Keratinocyte (primary cell): ENCODE data around the gene HEXD. TPM values are rescaled to one million over a fixed set of nuclear protein-coding genes. Genes with fewer than 3 reads are reported as not detected.

Experiments used
- DNase-seq: peaks from one replicate; pipeline ENCODE4 v3.0.0-alpha.2; 2011; ENCODE audit warnings: low read depth, missing footprints, low spot score
- FAIRE-seq: peaks from 2 replicates; lab custom pipeline; 2011; peaks lifted over from hg19 to GRCh38; lab: Jason Lieb, UNC
- H2AFZ ChIP-seq: 2 replicates; pipeline ENCODE4 v1.6.0; 2012; ENCODE audit warnings: low read length, control low read depth, inconsistent platforms; ENCODE audit not compliant: control insufficient read depth
- H3K27ac ChIP-seq: 2 replicates; pipeline ENCODE4 v1.5.1; 2011; ENCODE audit warnings: low read length; ENCODE audit not compliant: control insufficient read depth, insufficient read depth
- H3K27me3 ChIP-seq: 3 replicates; pipeline ENCODE4 v1.6.0; 2011; ENCODE audit warnings: low read length; ENCODE audit not compliant: control insufficient read depth, insufficient read depth; ENCODE audit errors: extremely low read depth
- H3K36me3 ChIP-seq, 2 experiments: 2 replicates in 1 of 2; 3 replicates in 1 of 2; pipeline ENCODE4 v1.5.1; 2011; ENCODE audit warnings: low read length in 2 of 2, mild to moderate bottlenecking in 1 of 2; ENCODE audit not compliant: control insufficient read depth in 2 of 2, insufficient read depth in 2 of 2; ENCODE audit errors: extremely low read depth in 1 of 2
- H3K4me1 ChIP-seq: 3 replicates; pipeline ENCODE4 v1.5.1; 2011; ENCODE audit warnings: low read length; ENCODE audit not compliant: control insufficient read depth, insufficient read depth; ENCODE audit errors: extremely low read depth
- H3K4me2 ChIP-seq: 3 replicates; pipeline ENCODE4 v1.6.0; 2011; ENCODE audit warnings: low read depth, low read length; ENCODE audit not compliant: control insufficient read depth, insufficient read depth; ENCODE audit errors: extremely low read depth
- H3K4me3 ChIP-seq, 3 experiments: fragments of 200-600 bp in 1 of 3; sonication (generic) in 1 of 3; 2 replicates in 2 of 3; 3 replicates in 1 of 3; pipeline ENCODE4 v1.5.1; 2011 to 2016; ENCODE audit warnings: low read length in 3 of 3, mild to moderate bottlenecking in 3 of 3, control low read depth in 2 of 3, inconsistent platforms in 1 of 3, low read depth in 1 of 3, mixed read lengths in 1 of 3, mixed run types in 1 of 3, moderate library complexity in 1 of 3; ENCODE audit not compliant: control insufficient read depth in 2 of 3, insufficient read depth in 2 of 3; ENCODE audit errors: extremely low read depth in 1 of 3
- H3K79me2 ChIP-seq: 2 replicates; pipeline ENCODE4 v1.6.0; 2012; ENCODE audit warnings: low read length; ENCODE audit not compliant: control insufficient read depth, insufficient read depth
- H3K9ac ChIP-seq: 3 replicates; pipeline ENCODE4 v1.6.0; 2011; ENCODE audit warnings: low read length; ENCODE audit not compliant: control insufficient read depth, insufficient read depth; ENCODE audit errors: extremely low read depth
- H3K9me1 ChIP-seq: 3 replicates; pipeline ENCODE4 v1.6.0; 2011; ENCODE audit warnings: low read length; ENCODE audit not compliant: control insufficient read depth, insufficient read depth; ENCODE audit errors: extremely low read depth
- H3K9me3 ChIP-seq: 2 replicates; pipeline ENCODE4 v1.5.1; 2012; ENCODE audit warnings: low read depth, low read length; ENCODE audit not compliant: control insufficient read depth
- H4K20me1 ChIP-seq: 3 replicates; pipeline ENCODE4 v1.6.0; 2011; ENCODE audit warnings: low read length; ENCODE audit not compliant: control insufficient read depth, insufficient read depth; ENCODE audit errors: extremely low read depth
- CTCF ChIP-seq, 3 experiments: IDR thresholded peaks in 1 of 3; conservative IDR thresholded peaks in 1 of 3; optimal IDR thresholded peaks in 1 of 3; 2 replicates in 2 of 3; 3 replicates in 1 of 3; pipeline versions ENCODE3 to v1.5.1; 2011; ENCODE audit warnings: low read length in 3 of 3, mild to moderate bottlenecking in 3 of 3, moderate library complexity in 2 of 3, control low read depth in 1 of 3, inconsistent platforms in 1 of 3; ENCODE audit not compliant: insufficient read depth in 2 of 3; ENCODE audit errors: extremely low read depth in 1 of 3
- EZH2 ChIP-seq: IDR thresholded peaks from one replicate; pipeline ENCODE4 v1.6.1; 2012; ENCODE audit warnings: inconsistent platforms, mild to moderate bottlenecking, low read length, moderate library complexity
- dilution Hi-C: fragments of 300-500 bp; cut with MboI; formaldehyde crosslinking; loops from one replicate; pipeline ENCODE4 v1.7.0; 2020; ENCODE audit warnings: low sequenced_read_pairs; ENCODE audit not compliant: extremely low pct_ligation_motif_present
- polyA plus RNA-seq, 5 experiments: library from polyadenylated mRNA; depleted of rRNA in 3 of 5; stranded (reverse) in 3 of 5; stranded (forward) in 1 of 5; unstranded in 1 of 5; fragments of >200 nt; gene quantifications; 1 replicate in 1 of 5; 2 replicates in 3 of 5; 3 replicates in 1 of 5; pipeline versions ENCODE4 v1.2.1 to v1.2.3, GENCODE V29; 2011 to 2012; ENCODE audit warnings: missing spikeins in 2 of 5, low read depth in 1 of 5, low replicate concordance in 1 of 5

The HEXD gene
- polyA plus RNA-seq, 1 donor (not counting 4 experiments of a cell fraction or from before 2014, with no cell fraction given) = 5.6 TPM

DNA sequence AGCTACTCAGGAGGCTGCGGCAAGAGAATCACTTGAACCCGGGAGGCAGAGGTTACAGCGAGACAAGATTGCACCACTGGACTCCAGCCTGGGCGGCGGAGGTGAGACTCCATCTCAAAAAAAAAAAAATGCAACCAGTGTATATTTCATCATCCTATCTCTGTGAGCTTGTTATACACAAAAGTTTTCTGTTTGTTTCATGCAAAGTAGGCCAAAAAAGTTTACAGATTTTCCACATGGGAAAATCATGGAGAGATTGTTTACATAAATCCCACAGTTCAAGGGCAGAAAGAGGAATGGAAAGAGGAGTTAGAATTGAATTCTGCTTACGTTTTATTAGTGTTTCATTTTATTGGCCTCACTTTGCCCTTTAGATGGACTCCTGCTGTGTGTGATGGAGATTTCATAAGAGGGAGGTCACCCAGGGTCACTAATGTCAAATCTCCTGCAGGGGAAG, 65.1 kb downstream of the HEXD start:
- peaks cover 5% of the 10 kb centered on the region for H3K4me1 ChIP-seq
- dilution Hi-C loops = no loop called here
- H4K20me1 ChIP-seq = no peaks in the 10 kb centered on the region
- H3K27me3 ChIP-seq = no peaks in the 10 kb centered on the region
- FAIRE-seq (no peak), DNase-seq (no peak)
- H3K9ac ChIP-seq = no peak overlapping the region
- H3K36me3 ChIP-seq = peaks cover 0 to 22% of the 10 kb centered on the region in 2 experiments
- no peaks in the 10 kb centered on the region for H3K9me1 ChIP-seq
- H3K27ac ChIP-seq = no peak overlapping the region
- H3K4me3 ChIP-seq = no peak overlapping the region
- no peak overlapping the region for H3K4me2 ChIP-seq
- no peaks in the 10 kb centered on the region for H3K9me3 ChIP-seq
- H3K79me2 ChIP-seq = no peaks in the 10 kb centered on the region
- H2AFZ ChIP-seq = no peak overlapping the region
- TF ChIP-seq CTCF (optimal IDR thresholded peaks at IDR 0.05 in 1 of 3, IDR thresholded peaks at IDR 0.05 in 1 of 3, conservative IDR thresholded peaks at IDR 0.05 in 1 of 3; ENCODE audit: extremely low read depth in 1 of 3, insufficient read depth in 2 of 3, low read length in 3 of 3) (no peak), EZH2 (no peak)

GRCh38 chr17:82483836-82484235, 65.7 kb downstream of the HEXD start:
- peaks cover 0 to 22% of the 10 kb centered on the region in 2 experiments for H3K36me3 ChIP-seq
- H3K4me3 ChIP-seq = no peak overlapping the region
- H2AFZ ChIP-seq = no peak overlapping the region
- H3K9ac ChIP-seq = no peak overlapping the region
- FAIRE-seq (no peak), DNase-seq (no peak)
- dilution Hi-C loops = no loop called here
- no peak overlapping the region for H3K27ac ChIP-seq
- no peaks in the 10 kb centered on the region for H4K20me1 ChIP-seq
- no peaks in the 10 kb centered on the region for H3K9me3 ChIP-seq
- no peaks in the 10 kb centered on the region for H3K9me1 ChIP-seq
- H3K27me3 ChIP-seq = no peaks in the 10 kb centered on the region
- no peaks in the 10 kb centered on the region for H3K79me2 ChIP-seq
- H3K4me2 ChIP-seq = no peak overlapping the region
- peaks cover 5% of the 10 kb centered on the region for H3K4me1 ChIP-seq
- no peak for TF ChIP-seq CTCF (optimal IDR thresholded peaks at IDR 0.05 in 1 of 3, IDR thresholded peaks at IDR 0.05 in 1 of 3, conservative IDR thresholded peaks at IDR 0.05 in 1 of 3; ENCODE audit: extremely low read depth in 1 of 3, insufficient read depth in 2 of 3, low read length in 3 of 3)
- TF ChIP-seq EZH2 = no peak
